K562 (cell line): Measurements from ENCODE around the gene IGF2BP1. TPM values are rescaled to one million over a fixed set of nuclear protein-coding genes. Genes with fewer than 3 reads are reported as not detected.

ENCODE experiments used
- CBFB ChIP-seq: sonication (generic); formaldehyde crosslinking; IDR thresholded peaks from 2 replicates; pipeline ENCODE4 v1.4.0; 2020; ENCODE audit warnings: mild to moderate bottlenecking, missing genetic modification reagents
- CHD2 ChIP-seq: IDR thresholded peaks from 2 replicates; pipeline ENCODE4 v1.6.1; 2011; ENCODE audit warnings: low read depth, low read length
- EP300 ChIP-seq: IDR thresholded peaks from 2 replicates; pipeline ENCODE4 v1.6.1; 2012; ENCODE audit warnings: low read length, improper control_type of control experiment
- FOXA3 ChIP-seq, 2 experiments: fragments of 450-650 bp in 1 of 2; sonication (generic) in 1 of 2; formaldehyde crosslinking; IDR thresholded peaks in 1 of 2; conservative IDR thresholded peaks in 1 of 2; 2 replicates each; pipeline versions ENCODE4 v1.4.0 to v1.8.0; 2020 to 2022; ENCODE audit warnings: mild to moderate bottlenecking in 2 of 2, missing genetic modification reagents in 1 of 2
- JUN ChIP-seq, 2 experiments: sonication (generic) in 1 of 2; formaldehyde crosslinking in 1 of 2; IDR thresholded peaks; 2 replicates each; pipeline versions ENCODE4 v1.6.1 to v1.8.0; 2012 to 2022; ENCODE audit warnings: borderline replicate concordance in 2 of 2, mild to moderate bottlenecking in 2 of 2, improper control_type of control experiment in 1 of 2, low read depth in 1 of 2, low read length in 1 of 2, missing genetic modification reagents in 1 of 2
- KLF10 ChIP-seq: fragments of 250-450 bp; sonication (Bioruptor Pico); IDR thresholded peaks from 2 replicates; pipeline ENCODE4 v1.6.1; 2021; ENCODE audit warnings: matching md5 sums
- PRPF4 ChIP-seq: fragments of 200-400 bp; formaldehyde crosslinking; IDR thresholded peaks from one replicate; pipeline ENCODE4 v1.6.1; 2017; ENCODE audit warnings: low read length, low read depth, mild to moderate bottlenecking; ENCODE audit not compliant: insufficient read depth, poor library complexity, severe bottlenecking
- SMARCA4 ChIP-seq: fragments of 450-650 bp; IDR thresholded peaks from 2 replicates; pipeline ENCODE4 v1.6.1; 2016
- ZBED1 ChIP-seq: IDR thresholded peaks from 2 replicates; pipeline ENCODE4 v1.6.1; 2014
- ZNF121 ChIP-seq: sonication (generic); formaldehyde crosslinking; conservative IDR thresholded peaks from 2 replicates; pipeline ENCODE4 v1.8.0; 2022; ENCODE audit warnings: missing genetic modification reagents
- ZNF253 ChIP-seq: fragments of 250-450 bp; sonication (Bioruptor Pico); conservative IDR thresholded peaks from 2 replicates; pipeline ENCODE4 v1.6.1; 2021; ENCODE audit warnings: mild to moderate bottlenecking
- ZNF584 ChIP-seq: fragments of 200-800 bp; sonication (Bioruptor generic); IDR thresholded peaks from 2 replicates; pipeline ENCODE4 v1.6.1; 2016; ENCODE audit warnings: low read depth, mild to moderate bottlenecking, missing genetic modification characterization, missing compliant biosample characterization
- ZNF699 ChIP-seq: fragments of 250-450 bp; sonication (Bioruptor Pico); IDR thresholded peaks from 2 replicates; pipeline ENCODE4 v1.8.0; 2021; ENCODE audit warnings: mild to moderate bottlenecking, moderate library complexity; ENCODE audit not compliant: insufficient replicate concordance
- ZNF707 ChIP-seq: fragments of 250-450 bp; sonication (Bioruptor Pico); conservative IDR thresholded peaks from 2 replicates; pipeline ENCODE4 v1.8.0; 2022; ENCODE audit warnings: inconsistent platforms, mild to moderate bottlenecking, moderate library complexity
- ZNF780A ChIP-seq: fragments of 250-450 bp; sonication (Bioruptor Pico); IDR thresholded peaks from 2 replicates; pipeline ENCODE4 v1.5.0; 2021; ENCODE audit warnings: mild to moderate bottlenecking
- polyA plus RNA-seq, 8 experiments: library from polyadenylated mRNA; depleted of rRNA in 4 of 8; stranded (reverse) in 5 of 8; unstranded in 3 of 8; fragments of >200 nt; fragmentation: Nextera tagmentation in 2 of 8; fragmentation: Illumina TruSeq in 1 of 8; extraction: Ambion mirVana in 2 of 8; extraction: Trizol in 1 of 8; gene quantifications; 2 replicates each; pipeline versions ENCODE4 v1.2.1 to v1.2.3, GENCODE V29; 2011 to 2014; ENCODE audit warnings: inconsistent platforms in 1 of 8, missing spikeins in 1 of 8
- total RNA-seq, 7 experiments: library from RNA; depleted of rRNA in 6 of 7; stranded (reverse); fragments of >200 nt in 6 of 7; fragmentation: Illumina TruSeq in 2 of 7; extraction: Trizol in 2 of 7; gene quantifications; 2 replicates each; pipeline versions ENCODE4 v1.2.1 to v1.2.3, GENCODE V29; 2011 to 2021; ENCODE audit warnings: low replicate concordance in 1 of 7
- TF ChIP-seq, protein P1 (sequence below): fragments of 250-450 bp; sonication (Bioruptor Pico); IDR thresholded peaks from 2 replicates; pipeline ENCODE4 v1.9.0; 2021; ENCODE audit warnings: mild to moderate bottlenecking, inconsistent platforms
- TF ChIP-seq, protein P2 (sequence below): fragments of 450-650 bp; IDR thresholded peaks from 2 replicates; pipeline ENCODE4 v1.6.1; 2018; ENCODE audit not compliant: partially characterized antibody
- TF ChIP-seq, protein P3 (sequence below), 3 experiments: IDR thresholded peaks in 2 of 3; conservative IDR thresholded peaks in 1 of 3; 2 replicates each; pipeline ENCODE4 v1.5.1; 2011 to 2012; ENCODE audit warnings: low read length in 3 of 3, mild to moderate bottlenecking in 3 of 3, control low read depth in 2 of 3, improper control_type of control experiment in 1 of 3, inconsistent platforms in 1 of 3, low read depth in 1 of 3, mixed read lengths in 1 of 3, moderate library complexity in 1 of 3; ENCODE audit not compliant: insufficient read depth in 2 of 3
- TF ChIP-seq, protein P4 (sequence below): sonication (generic); formaldehyde crosslinking; IDR thresholded peaks from 2 replicates; pipeline ENCODE4 v1.8.1; 2022; ENCODE audit warnings: missing genetic modification reagents

The IGF2BP1 gene
- total and polyA plus RNA-seq, 9 of the 15 experiments (the other 6 are each of a cell fraction or from before 2014, with no cell fraction given) = 13.0 to 318 (median 53.6) TPM

DNA sequence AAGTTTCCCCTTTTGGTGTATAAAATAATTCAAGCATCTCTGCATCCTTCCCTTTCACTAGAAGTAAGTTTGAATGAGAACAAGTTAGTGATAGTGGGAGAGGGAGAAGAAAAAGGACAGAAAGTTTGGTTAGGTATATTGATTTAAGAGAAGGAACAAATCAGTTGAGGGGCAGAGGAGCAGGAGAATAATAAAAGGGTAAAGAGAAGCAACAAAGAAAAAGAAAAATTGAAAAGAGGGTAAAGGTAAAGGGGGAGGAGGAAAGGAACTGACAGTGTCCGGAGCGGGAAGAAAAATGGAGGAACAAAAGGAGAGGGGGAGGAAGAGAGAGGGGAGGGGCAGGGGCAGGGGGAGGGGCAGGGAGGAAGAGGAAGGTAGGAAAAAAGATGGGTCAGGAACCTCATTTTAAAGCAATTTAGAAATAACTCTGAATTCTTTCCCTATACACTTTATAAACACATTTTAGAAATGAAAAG is 6.3 kb upstream of the IGF2BP1 start (continued):
- TF ChIP-seq, protein P1, sequence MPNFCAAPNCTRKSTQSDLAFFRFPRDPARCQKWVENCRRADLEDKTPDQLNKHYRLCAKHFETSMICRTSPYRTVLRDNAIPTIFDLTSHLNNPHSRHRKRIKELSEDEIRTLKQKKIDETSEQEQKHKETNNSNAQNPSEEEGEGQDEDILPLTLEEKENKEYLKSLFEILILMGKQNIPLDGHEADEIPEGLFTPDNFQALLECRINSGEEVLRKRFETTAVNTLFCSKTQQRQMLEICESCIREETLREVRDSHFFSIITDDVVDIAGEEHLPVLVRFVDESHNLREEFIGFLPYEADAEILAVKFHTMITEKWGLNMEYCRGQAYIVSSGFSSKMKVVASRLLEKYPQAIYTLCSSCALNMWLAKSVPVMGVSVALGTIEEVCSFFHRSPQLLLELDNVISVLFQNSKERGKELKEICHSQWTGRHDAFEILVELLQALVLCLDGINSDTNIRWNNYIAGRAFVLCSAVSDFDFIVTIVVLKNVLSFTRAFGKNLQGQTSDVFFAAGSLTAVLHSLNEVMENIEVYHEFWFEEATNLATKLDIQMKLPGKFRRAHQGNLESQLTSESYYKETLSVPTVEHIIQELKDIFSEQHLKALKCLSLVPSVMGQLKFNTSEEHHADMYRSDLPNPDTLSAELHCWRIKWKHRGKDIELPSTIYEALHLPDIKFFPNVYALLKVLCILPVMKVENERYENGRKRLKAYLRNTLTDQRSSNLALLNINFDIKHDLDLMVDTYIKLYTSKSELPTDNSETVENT (CRISPR knock-in tag) = no peak
- TF ChIP-seq PRPF4 (no peak), CBFB (CRISPR knock-in tag) (no peak), ZNF121 (CRISPR knock-in tag) (no peak), FOXA3 (CRISPR knock-in tag; conservative IDR thresholded peaks at IDR 0.05 in 1 of 2, IDR thresholded peaks at IDR 0.05 in 1 of 2) (no peak), SMARCA4 (no peak; the same call in 1 of the 2 replicates), ZNF780A (no peak), ZBED1 (no peak), CHD2 (no peak), JUN (IDR thresholded peaks at IDR 0.05; ENCODE audit: borderline replicate concordance, low read depth, low read length) (no peak), JUN (CRISPR knock-in tag; IDR thresholded peaks at IDR 0.05; ENCODE audit: borderline replicate concordance) (no peak), ZNF699 (CRISPR knock-in tag) (no peak), KLF10 (no peak), ZNF707 (no peak), ZNF253 (CRISPR knock-in tag) (no peak), EP300 (no peak), ZNF584 (CRISPR knock-in tag) (no peak)
- TF ChIP-seq, protein P2, sequence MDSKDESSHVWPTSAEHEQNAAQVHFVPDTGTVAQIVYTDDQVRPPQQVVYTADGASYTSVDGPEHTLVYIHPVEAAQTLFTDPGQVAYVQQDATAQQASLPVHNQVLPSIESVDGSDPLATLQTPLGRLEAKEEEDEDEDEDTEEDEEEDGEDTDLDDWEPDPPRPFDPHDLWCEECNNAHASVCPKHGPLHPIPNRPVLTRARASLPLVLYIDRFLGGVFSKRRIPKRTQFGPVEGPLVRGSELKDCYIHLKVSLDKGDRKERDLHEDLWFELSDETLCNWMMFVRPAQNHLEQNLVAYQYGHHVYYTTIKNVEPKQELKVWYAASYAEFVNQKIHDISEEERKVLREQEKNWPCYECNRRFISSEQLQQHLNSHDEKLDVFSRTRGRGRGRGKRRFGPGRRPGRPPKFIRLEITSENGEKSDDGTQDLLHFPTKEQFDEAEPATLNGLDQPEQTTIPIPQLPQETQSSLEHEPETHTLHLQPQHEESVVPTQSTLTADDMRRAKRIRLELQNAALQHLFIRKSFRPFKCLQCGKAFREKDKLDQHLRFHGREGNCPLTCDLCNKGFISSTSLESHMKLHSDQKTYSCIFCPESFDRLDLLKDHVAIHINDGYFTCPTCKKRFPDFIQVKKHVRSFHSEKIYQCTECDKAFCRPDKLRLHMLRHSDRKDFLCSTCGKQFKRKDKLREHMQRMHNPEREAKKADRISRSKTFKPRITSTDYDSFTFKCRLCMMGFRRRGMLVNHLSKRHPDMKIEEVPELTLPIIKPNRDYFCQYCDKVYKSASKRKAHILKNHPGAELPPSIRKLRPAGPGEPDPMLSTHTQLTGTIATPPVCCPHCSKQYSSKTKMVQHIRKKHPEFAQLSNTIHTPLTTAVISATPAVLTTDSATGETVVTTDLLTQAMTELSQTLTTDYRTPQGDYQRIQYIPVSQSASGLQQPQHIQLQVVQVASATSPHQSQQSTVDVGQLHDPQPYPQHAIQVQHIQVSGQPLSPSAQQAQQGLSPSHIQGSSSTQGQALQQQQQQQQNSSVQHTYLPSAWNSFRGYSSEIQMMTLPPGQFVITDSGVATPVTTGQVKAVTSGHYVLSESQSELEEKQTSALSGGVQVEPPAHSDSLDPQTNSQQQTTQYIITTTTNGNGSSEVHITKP = no peak
- TF ChIP-seq, protein P3, sequence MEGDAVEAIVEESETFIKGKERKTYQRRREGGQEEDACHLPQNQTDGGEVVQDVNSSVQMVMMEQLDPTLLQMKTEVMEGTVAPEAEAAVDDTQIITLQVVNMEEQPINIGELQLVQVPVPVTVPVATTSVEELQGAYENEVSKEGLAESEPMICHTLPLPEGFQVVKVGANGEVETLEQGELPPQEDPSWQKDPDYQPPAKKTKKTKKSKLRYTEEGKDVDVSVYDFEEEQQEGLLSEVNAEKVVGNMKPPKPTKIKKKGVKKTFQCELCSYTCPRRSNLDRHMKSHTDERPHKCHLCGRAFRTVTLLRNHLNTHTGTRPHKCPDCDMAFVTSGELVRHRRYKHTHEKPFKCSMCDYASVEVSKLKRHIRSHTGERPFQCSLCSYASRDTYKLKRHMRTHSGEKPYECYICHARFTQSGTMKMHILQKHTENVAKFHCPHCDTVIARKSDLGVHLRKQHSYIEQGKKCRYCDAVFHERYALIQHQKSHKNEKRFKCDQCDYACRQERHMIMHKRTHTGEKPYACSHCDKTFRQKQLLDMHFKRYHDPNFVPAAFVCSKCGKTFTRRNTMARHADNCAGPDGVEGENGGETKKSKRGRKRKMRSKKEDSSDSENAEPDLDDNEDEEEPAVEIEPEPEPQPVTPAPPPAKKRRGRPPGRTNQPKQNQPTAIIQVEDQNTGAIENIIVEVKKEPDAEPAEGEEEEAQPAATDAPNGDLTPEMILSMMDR (IDR thresholded peaks at IDR 0.05 in 2 of 3, conservative IDR thresholded peaks at IDR 0.05 in 1 of 3; ENCODE audit: insufficient read depth in 2 of 3, low read depth in 1 of 3, low read length in 3 of 3) = no peak
- TF ChIP-seq, protein P4, sequence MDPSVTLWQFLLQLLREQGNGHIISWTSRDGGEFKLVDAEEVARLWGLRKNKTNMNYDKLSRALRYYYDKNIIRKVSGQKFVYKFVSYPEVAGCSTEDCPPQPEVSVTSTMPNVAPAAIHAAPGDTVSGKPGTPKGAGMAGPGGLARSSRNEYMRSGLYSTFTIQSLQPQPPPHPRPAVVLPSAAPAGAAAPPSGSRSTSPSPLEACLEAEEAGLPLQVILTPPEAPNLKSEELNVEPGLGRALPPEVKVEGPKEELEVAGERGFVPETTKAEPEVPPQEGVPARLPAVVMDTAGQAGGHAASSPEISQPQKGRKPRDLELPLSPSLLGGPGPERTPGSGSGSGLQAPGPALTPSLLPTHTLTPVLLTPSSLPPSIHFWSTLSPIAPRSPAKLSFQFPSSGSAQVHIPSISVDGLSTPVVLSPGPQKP (CRISPR knock-in tag) = no peak
